Fibroblast of the aortic adventitia (primary cell): ENCODE results near the gene GPR12. TPM values are rescaled to one million over a fixed set of nuclear protein-coding genes. Genes with fewer than 3 reads are reported as not detected.
A peak's percentile ranks its signal among the peaks of the same experiment; 100 is the strongest.

Experiments used
- DNase-seq: peaks from one replicate; pipeline ENCODE4 v3.0.0-alpha.2; 2010; ENCODE audit warnings: low read depth
- H3K4me3 ChIP-seq: 2 replicates; pipeline ENCODE4 v1.5.1; 2011; ENCODE audit warnings: low read depth, mild to moderate bottlenecking, control low read depth, low read length, moderate library complexity
- total RNA-seq: library from RNA; depleted of rRNA; stranded (reverse); fragments of >200 nt; gene quantifications from 2 replicates; pipeline ENCODE4 v1.2.3, GENCODE V29; 2012; ENCODE audit warnings: low replicate concordance
- TF ChIP-seq, protein P1 (sequence below): IDR thresholded peaks from 2 replicates; pipeline ENCODE4 v1.5.1; 2011; ENCODE audit warnings: mild to moderate bottlenecking, low read length, control low read depth, inconsistent platforms; ENCODE audit not compliant: insufficient read depth

Gene GPR12, protein sequence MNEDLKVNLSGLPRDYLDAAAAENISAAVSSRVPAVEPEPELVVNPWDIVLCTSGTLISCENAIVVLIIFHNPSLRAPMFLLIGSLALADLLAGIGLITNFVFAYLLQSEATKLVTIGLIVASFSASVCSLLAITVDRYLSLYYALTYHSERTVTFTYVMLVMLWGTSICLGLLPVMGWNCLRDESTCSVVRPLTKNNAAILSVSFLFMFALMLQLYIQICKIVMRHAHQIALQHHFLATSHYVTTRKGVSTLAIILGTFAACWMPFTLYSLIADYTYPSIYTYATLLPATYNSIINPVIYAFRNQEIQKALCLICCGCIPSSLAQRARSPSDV
- 0.41 TPM in 1 of 2 replicates, not detected in the other for total RNA-seq

DNA sequence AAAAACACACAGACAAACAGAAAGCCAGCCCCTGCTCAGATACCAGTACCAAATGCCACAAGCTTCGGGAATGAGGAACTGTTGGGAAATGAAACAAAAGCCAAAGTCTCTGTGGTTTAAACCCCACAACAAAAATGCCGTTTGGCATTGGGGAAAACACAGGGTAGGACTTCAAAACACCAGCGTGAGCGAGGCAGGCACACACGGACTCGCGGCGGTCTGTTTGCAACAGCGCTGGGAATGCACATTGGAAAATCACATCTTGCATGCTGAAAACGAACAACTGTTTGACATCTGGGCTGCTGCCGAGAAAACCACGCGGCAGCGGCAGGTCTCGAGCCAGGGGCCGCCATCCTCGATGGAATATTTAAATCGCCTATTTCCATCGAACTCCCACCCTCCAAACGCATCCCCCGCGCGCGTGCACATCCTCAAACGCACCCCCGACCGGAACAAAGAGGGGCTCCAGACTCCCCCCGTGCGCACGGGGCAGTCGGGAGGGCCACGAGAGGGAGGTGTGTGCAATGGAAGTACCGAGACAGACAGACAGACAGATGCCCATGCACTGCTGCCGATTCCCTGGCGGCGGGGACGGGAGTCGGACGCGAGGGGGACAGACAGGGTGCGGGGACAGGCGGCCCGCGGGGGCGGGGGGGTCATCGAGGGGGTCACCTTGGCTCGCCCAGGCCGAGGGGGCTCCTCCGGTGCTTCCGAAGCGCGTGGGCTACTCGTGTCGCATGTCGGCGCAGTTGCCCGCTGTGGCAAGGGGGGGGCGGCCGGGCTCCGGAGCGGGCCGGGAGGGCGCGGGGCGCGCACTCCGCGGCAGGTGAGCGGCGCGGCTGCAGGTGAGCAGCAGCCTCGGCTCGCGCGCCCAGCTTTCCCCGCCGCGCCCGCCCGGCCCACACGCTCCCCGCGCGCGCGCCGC, at the start of gene GPR12:
Gene GPR12, minus strand, starts transcription at position 880 of the 925 bp plus-strand sequence. CDS start 959 bp downstream, outside the sequence.
- peak within 1 kb of the TSS; percentile 4 for H3K4me3 ChIP-seq
- DNase-seq: peak; percentile 11
- TF ChIP-seq, protein P1, sequence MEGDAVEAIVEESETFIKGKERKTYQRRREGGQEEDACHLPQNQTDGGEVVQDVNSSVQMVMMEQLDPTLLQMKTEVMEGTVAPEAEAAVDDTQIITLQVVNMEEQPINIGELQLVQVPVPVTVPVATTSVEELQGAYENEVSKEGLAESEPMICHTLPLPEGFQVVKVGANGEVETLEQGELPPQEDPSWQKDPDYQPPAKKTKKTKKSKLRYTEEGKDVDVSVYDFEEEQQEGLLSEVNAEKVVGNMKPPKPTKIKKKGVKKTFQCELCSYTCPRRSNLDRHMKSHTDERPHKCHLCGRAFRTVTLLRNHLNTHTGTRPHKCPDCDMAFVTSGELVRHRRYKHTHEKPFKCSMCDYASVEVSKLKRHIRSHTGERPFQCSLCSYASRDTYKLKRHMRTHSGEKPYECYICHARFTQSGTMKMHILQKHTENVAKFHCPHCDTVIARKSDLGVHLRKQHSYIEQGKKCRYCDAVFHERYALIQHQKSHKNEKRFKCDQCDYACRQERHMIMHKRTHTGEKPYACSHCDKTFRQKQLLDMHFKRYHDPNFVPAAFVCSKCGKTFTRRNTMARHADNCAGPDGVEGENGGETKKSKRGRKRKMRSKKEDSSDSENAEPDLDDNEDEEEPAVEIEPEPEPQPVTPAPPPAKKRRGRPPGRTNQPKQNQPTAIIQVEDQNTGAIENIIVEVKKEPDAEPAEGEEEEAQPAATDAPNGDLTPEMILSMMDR: no peak

DNA sequence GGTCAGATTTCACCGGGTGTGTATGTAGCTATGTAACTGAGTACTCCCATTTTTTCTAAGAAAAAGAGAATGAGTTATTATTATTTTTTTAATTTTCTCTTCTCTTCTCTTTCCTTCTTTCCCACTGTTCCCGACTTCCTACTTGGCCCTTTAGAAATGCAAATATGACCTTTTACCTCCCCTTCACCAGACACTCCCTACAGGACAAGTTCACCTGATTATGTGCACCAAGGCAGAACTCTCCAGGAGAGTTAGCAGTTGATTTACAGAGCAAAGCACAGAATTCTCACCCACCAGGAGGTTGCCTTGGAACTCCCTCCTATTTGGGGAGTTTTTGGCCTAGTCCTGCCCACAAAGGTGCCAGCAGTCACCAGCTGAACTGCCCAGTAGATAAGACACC, 49.5 kb upstream of the GPR12 start:
- DNase-seq: no peak
- TF ChIP-seq, protein P1: no peak
- H3K4me3 ChIP-seq: no peak overlapping the region

DNA sequence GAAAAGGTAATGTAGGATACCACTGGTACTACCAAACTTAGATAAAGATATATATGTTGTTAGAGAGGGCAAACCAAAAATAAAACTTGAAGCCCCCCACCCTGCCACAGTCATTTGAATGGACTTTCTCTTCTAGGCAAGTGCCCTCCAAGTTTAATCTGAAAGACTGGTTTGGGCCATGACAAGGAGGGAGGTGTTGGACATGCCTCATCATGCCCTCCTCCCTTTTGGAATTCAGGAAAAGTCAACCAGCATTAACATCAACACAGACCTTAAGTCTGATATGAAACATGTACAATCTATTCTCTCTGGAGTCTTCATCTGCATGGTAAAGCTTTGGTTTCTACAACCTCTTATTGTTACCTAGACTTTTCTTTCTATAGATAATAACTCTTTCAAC, 46.3 kb upstream of the GPR12 start:
- DNase-seq: no peak
- TF ChIP-seq, protein P1: no peak
- no peak overlapping the region for H3K4me3 ChIP-seq

DNA sequence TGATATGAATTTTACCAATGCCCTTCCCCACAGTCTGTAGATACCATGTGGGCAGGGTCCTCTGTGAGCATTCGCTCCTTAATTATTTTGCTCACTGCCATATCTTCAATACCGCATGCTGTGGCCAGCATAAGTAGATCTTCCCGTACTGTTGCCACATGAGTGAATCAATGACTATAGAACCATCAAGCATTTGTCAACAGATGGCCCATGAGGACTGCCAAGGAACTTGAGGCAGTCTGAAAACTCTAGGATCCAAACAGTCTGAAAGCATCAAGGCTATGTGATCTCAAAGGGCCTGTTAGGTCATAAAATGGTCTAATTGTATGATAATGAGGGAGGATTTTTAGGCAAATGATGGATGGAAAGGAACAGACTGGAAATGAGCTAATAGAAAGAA, 27.4 kb upstream of the GPR12 start:
- no peak for DNase-seq
- TF ChIP-seq, protein P1: no peak
- H3K4me3 ChIP-seq: no peak overlapping the region

DNA sequence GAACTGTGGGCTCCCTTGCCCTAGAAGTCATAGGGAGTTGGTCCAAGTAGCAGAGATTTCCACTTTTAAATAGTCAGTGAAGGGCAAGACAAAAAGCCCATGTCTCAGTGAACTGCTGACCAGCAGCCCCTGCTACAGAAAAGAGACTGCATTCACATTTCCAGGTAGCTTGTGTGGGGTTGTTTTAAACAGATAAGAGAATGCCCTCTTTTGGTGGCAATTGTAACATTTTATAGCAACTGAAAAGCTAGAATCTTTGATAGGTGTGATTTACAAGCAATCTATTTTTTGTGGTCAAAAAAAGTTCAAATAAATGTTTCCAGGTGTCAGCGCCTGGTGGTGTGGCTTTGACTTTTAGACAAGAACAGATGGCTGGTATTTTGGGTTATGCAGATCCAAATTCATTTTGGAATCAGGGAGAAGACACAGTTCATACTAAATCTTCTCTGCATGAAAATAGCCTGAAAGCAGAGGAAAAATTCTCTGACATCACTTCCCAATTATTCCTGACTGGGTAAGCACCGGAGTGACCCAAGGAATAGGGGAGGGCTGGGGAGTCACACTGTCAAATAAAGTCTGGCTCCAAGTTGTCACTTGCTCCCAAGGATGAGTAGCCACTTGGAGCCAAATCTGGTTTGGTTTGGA, 26.2 kb upstream of the GPR12 start:
- no peak overlapping the region for H3K4me3 ChIP-seq
- DNase-seq: no peak
- TF ChIP-seq, protein P1: no peak

DNA sequence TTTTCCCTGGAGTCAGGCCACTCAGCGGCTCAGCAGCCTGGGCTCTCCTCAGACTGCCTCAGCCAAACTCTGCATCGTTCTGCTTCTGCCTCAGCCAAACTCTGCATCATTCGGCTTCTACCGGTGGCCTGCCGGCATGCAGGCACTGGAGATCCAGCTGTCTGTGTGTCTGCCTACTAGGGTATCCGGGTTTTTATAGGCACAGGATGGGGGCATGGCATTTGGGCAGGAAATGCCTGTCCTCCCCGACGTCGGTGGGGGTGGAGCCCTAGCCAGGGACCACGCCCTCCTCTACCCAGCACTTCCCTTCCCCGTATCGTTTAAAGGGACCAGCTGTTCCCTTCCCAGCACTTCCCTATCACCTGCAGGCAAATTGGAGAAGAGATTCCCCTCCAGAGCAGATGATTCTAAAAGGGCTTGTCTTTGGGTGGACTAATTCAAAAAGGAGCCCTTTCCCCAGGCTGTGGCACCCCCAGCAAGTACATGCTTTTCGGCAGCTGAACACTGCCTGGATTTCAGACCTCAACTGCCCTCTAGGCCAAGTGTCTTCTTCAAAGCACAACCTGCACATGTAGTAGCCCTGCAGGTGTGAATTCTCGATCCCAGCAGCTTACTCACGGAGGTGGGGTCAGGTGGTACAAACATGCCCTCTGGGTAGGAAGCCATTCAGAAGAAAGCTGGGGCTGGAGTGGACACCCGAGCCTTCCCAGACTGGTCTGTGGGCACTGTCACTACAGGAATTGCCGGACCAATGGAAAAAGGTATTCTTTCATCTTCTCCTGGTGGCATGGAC, 25.4 kb upstream of the GPR12 start:
- TF ChIP-seq, protein P1: no peak
- peak; percentile 2 for DNase-seq
- H3K4me3 ChIP-seq: no peak overlapping the region
